Measurements from ENCODE around the gene GCAT. TPM values are rescaled to one million over a fixed set of nuclear protein-coding genes. Genes with fewer than 3 reads are reported as not detected.

Gene GCAT
- total and polyA plus RNA-seq, 2 of the 13 experiments (the other 11 are each of a cell fraction or from before 2014, with no cell fraction given) = 28.0 to 50.3 TPM

DNA sequence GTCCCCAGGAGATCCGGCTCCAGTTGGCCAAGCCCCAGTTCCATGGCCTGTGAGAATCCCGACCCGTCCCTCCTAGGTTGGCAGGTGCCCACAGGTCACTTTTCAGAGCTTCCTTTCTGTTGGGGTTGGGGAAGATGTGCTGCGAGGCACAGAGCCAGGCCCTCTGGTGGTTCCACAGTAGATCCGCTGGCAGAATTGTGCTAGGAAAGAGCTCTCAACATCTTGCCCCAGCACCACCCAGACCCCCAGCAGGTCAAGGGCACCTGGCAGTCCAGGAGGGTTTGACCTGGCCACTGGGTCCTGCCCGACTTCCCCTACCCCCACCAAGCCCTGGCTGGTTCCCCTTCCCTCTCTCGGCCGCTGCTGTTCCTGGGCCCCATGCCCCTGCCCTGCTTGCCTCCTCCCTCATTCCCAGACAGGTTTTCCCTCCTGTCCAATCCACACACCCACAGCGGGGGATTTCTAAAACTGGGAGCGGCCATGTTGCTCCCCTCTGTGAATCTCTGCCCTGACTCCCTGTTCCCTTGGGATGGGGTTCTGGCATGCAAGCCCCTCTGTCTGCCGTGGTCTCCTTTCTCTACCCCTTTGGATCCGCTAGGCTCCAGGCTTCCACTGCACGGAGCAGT lies 26.2 kb upstream of the GCAT start (continued):
- TF ChIP-seq ZNF615 (CRISPR knock-in tag; IDR thresholded peaks at IDR 0.05; ENCODE audit: borderline replicate concordance) = no peak
- TF ChIP-seq, protein P1, sequence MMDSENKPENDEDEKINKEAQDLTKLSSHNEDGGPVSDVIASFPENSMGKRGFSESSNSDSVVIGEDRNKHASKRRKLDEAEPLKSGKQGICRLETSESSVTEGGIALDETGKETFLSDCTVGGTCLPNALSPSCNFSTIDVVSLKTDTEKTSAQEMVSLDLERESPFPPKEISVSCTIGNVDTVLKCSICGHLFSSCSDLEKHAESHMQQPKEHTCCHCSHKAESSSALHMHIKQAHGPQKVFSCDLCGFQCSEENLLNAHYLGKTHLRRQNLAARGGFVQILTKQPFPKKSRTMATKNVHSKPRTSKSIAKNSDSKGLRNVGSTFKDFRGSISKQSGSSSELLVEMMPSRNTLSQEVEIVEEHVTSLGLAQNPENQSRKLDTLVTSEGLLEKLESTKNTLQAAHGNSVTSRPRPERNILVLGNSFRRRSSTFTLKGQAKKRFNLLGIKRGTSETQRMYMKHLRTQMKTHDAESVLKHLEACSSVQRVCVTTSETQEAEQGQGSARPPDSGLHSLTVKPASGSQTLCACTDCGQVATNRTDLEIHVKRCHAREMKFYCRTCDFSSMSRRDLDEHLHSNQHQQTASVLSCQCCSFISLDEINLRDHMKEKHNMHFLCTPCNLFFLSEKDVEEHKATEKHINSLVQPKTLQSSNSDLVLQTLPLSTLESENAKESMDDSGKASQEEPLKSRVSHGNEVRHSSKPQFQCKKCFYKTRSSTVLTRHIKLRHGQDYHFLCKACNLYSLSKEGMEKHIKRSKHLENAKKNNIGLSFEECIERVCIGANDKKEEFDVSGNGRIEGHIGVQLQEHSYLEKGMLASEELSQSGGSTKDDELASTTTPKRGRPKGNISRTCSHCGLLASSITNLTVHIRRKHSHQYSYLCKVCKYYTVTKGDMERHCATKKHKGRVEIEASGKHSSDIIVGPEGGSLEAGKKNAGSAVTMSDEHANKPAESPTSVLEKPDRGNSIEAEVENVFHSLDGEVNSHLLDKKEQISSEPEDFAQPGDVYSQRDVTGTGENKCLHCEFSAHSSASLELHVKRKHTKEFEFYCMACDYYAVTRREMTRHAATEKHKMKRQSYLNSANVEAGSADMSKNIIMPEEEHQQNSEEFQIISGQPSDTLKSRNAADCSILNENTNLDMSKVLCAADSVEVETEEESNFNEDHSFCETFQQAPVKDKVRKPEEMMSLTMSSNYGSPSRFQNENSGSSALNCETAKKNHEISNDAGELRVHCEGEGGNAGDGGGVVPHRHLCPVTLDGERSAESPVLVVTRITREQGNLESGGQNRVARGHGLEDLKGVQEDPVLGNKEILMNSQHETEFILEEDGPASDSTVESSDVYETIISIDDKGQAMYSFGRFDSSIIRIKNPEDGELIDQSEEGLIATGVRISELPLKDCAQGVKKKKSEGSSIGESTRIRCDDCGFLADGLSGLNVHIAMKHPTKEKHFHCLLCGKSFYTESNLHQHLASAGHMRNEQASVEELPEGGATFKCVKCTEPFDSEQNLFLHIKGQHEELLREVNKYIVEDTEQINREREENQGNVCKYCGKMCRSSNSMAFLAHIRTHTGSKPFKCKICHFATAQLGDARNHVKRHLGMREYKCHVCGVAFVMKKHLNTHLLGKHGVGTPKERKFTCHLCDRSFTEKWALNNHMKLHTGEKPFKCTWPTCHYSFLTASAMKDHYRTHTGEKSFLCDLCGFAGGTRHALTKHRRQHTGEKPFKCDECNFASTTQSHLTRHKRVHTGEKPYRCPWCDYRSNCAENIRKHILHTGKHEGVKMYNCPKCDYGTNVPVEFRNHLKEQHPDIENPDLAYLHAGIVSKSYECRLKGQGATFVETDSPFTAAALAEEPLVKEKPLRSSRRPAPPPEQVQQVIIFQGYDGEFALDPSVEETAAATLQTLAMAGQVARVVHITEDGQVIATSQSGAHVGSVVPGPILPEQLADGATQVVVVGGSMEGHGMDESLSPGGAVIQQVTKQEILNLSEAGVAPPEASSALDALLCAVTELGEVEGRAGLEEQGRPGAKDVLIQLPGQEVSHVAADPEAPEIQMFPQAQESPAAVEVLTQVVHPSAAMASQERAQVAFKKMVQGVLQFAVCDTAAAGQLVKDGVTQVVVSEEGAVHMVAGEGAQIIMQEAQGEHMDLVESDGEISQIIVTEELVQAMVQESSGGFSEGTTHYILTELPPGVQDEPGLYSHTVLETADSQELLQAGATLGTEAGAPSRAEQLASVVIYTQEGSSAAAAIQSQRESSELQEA (CRISPR knock-in tag; IDR thresholded peaks at IDR 0.05; ENCODE audit: not compliant biosample characterization) = no peak
- 0 out of 2 replicates have a peak, but pooled peaks have one; percentile 28 for TF ChIP-seq HIVEP1 (CRISPR knock-in tag; IDR thresholded peaks at IDR 0.05)
- TF ChIP-seq GABPB1 (CRISPR knock-in tag; IDR thresholded peaks at IDR 0.05) = peak; percentile 36; the same call in 1 of the 2 replicates
- TF ChIP-seq, protein P2, sequence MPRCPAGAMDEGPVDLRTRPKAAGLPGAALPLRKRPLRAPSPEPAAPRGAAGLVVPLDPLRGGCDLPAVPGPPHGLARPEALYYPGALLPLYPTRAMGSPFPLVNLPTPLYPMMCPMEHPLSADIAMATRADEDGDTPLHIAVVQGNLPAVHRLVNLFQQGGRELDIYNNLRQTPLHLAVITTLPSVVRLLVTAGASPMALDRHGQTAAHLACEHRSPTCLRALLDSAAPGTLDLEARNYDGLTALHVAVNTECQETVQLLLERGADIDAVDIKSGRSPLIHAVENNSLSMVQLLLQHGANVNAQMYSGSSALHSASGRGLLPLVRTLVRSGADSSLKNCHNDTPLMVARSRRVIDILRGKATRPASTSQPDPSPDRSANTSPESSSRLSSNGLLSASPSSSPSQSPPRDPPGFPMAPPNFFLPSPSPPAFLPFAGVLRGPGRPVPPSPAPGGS (CRISPR knock-in tag; IDR thresholded peaks at IDR 0.05) = no peak
- TF ChIP-seq SALL1 (CRISPR knock-in tag; IDR thresholded peaks at IDR 0.05) = 0 out of 2 replicates have a peak, but pooled peaks have one; percentile 15
- no peak for TF ChIP-seq ZNF775 (CRISPR knock-in tag; IDR thresholded peaks at IDR 0.05; ENCODE audit: borderline replicate concordance)
- no peak for TF ChIP-seq SRSF1 (optimal IDR thresholded peaks at IDR 0.05; ENCODE audit: low read depth, low read length)
- no peak for TF ChIP-seq ZNF619 (CRISPR knock-in tag; IDR thresholded peaks at IDR 0.05)
- no peak for TF ChIP-seq GZF1 (CRISPR knock-in tag; IDR thresholded peaks at IDR 0.05)
- no peak for TF ChIP-seq HNRNPLL (IDR thresholded peaks at IDR 0.05; ENCODE audit: low read depth, low read length, poor library complexity, severe bottlenecking)
- no peak for TF ChIP-seq CBX5 (CRISPR knock-in tag; IDR thresholded peaks at IDR 0.05; ENCODE audit: borderline replicate concordance)
- no peak for TF ChIP-seq JARID2 (CRISPR knock-in tag; IDR thresholded peaks at IDR 0.05; ENCODE audit: insufficient replicate concordance)
- TF ChIP-seq, protein P3, sequence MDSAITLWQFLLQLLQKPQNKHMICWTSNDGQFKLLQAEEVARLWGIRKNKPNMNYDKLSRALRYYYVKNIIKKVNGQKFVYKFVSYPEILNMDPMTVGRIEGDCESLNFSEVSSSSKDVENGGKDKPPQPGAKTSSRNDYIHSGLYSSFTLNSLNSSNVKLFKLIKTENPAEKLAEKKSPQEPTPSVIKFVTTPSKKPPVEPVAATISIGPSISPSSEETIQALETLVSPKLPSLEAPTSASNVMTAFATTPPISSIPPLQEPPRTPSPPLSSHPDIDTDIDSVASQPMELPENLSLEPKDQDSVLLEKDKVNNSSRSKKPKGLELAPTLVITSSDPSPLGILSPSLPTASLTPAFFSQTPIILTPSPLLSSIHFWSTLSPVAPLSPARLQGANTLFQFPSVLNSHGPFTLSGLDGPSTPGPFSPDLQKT (CRISPR knock-in tag; IDR thresholded peaks at IDR 0.05; ENCODE audit: borderline replicate concordance) = no peak
- TF ChIP-seq, protein P4, sequence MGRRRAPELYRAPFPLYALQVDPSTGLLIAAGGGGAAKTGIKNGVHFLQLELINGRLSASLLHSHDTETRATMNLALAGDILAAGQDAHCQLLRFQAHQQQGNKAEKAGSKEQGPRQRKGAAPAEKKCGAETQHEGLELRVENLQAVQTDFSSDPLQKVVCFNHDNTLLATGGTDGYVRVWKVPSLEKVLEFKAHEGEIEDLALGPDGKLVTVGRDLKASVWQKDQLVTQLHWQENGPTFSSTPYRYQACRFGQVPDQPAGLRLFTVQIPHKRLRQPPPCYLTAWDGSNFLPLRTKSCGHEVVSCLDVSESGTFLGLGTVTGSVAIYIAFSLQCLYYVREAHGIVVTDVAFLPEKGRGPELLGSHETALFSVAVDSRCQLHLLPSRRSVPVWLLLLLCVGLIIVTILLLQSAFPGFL (CRISPR knock-in tag; IDR thresholded peaks at IDR 0.05) = no peak
- TF ChIP-seq ZFP41 (CRISPR knock-in tag; IDR thresholded peaks at IDR 0.05; ENCODE audit: borderline replicate concordance) = no peak
- no peak for TF ChIP-seq SCMH1 (CRISPR knock-in tag; IDR thresholded peaks at IDR 0.05; ENCODE audit: borderline replicate concordance)
